IgD-negative memory B cell (primary cell): Measurements from ENCODE around the gene PPL. TPM values are rescaled to one million over a fixed set of nuclear protein-coding genes. Genes with fewer than 3 reads are reported as not detected.
A peak's percentile ranks its signal among the peaks of the same experiment; 100 is the strongest.

Source experiments
- H3K27ac Mint-ChIP-seq, 3 donors: one replicate each; pipeline ENCODE4 v1.8.0; 2020 to 2022; ENCODE audit warnings: mild to moderate bottlenecking in 3 of 3, mixed read lengths in 3 of 3, moderate library complexity in 1 of 3
- H3K27me3 Mint-ChIP-seq: one replicate; pipeline ENCODE4 v1.8.0; 2021; ENCODE audit warnings: mixed read lengths
- H3K36me3 Mint-ChIP-seq: one replicate; pipeline ENCODE4 v1.8.0; 2020; ENCODE audit warnings: mild to moderate bottlenecking, mixed read lengths
- H3K4me1 Mint-ChIP-seq, 3 donors: one replicate each; pipeline ENCODE4 v1.8.0; 2020 to 2022; ENCODE audit warnings: mixed read lengths in 3 of 3, mild to moderate bottlenecking in 1 of 3
- H3K4me3 Mint-ChIP-seq, 4 donors: one replicate each; pipeline ENCODE4 v1.8.0; 2020 to 2022; ENCODE audit warnings: mild to moderate bottlenecking in 4 of 4, mixed read lengths in 4 of 4, moderate library complexity in 3 of 4
- H3K9me3 Mint-ChIP-seq, 3 donors: one replicate each; pipeline ENCODE4 v1.8.0; 2020 to 2021; ENCODE audit warnings: mixed read lengths in 3 of 3, mild to moderate bottlenecking in 1 of 3
- polyA plus RNA-seq: library from polyadenylated mRNA; unstranded; fragments of 300-500 nt; fragmentation: Illumina TruSeq; gene quantifications from one replicate; pipeline ENCODE4 v1.2.3, GENCODE V29; 2021

Gene PPL
- polyA plus RNA-seq, 1 donor from 2014 or later: 0.55 TPM

- Mint-ChIP-seq H3K4me1 (peaks cover 3 to 10% (median 8%) of the 10 kb centered on the region in 3 donors), H3K9me3 (no peaks in the 10 kb centered on the region), H3K4me3 (no peak overlapping the region), H3K36me3 (peaks cover 1% of the 10 kb centered on the region), H3K27me3 (no peaks in the 10 kb centered on the region), H3K27ac (peak overlapping the region in 2 of 3 donors; percentile 35 to 74)
Observed at GRCh38 chr16:4837733-4838501, 99.0 kb downstream of the PPL start.

- Mint-ChIP-seq H3K4me1 (peaks cover 6 to 15% (median 12%) of the 10 kb centered on the region in 3 donors), H3K27me3 (no peaks in the 10 kb centered on the region), H3K36me3 (peaks cover 3% of the 10 kb centered on the region), H3K27ac (peak overlapping the region in 1 of 3 donors; percentile 10), H3K4me3 (no peak overlapping the region), H3K9me3 (no peaks in the 10 kb centered on the region)
Observed at GRCh38 chr16:4836727-4837126, 100.2 kb downstream of the PPL start.

- H3K27me3 Mint-ChIP-seq: no peaks in the 10 kb centered on the region
- H3K4me3 Mint-ChIP-seq: peak overlapping the region in 1 of 4 donors; percentile 45
- peaks cover 8% of the 10 kb centered on the region for H3K36me3 Mint-ChIP-seq
- H3K9me3 Mint-ChIP-seq: no peaks in the 10 kb centered on the region
- H3K27ac Mint-ChIP-seq: peak overlapping the region in 2 of 3 donors; percentile 13 to 66
- peaks cover 8 to 16% (median 15%) of the 10 kb centered on the region in 3 donors for H3K4me1 Mint-ChIP-seq
Observed at GRCh38 chr16:4833584-4833983, 103.4 kb downstream of the PPL start.

GRCh38 chr16:4832698-4833343 lies 104.1 kb downstream of the PPL start:
- Mint-ChIP-seq H3K36me3 (peaks cover 8% of the 10 kb centered on the region), H3K4me1 (peaks cover 8 to 16% (median 15%) of the 10 kb centered on the region in 3 donors), H3K9me3 (no peaks in the 10 kb centered on the region), H3K27ac (peak overlapping the region in 1 of 3 donors; percentile 66), H3K4me3 (no peak overlapping the region), H3K27me3 (no peaks in the 10 kb centered on the region)

Other genes with a start within 250 kb of the PPL start
- 74.0 TPM for gene NUDT16L1, start 243.6 kb downstream of the PPL start, polyA plus RNA-seq
- 5.3 TPM for gene ANKS3, start 202.9 kb downstream of the PPL start, polyA plus RNA-seq
- gene DNAAF8, start 202.6 kb downstream of the PPL start, polyA plus RNA-seq: 0.35 TPM
- gene ZNF500, start 170.0 kb downstream of the PPL start, polyA plus RNA-seq: 17.8 TPM
- gene SEPTIN12, start 148.8 kb downstream of the PPL start, polyA plus RNA-seq: not detected
- not detected for gene SMIM22, start 141.8 kb downstream of the PPL start, polyA plus RNA-seq
- 4.0 TPM for gene ROGDI, start 134.5 kb downstream of the PPL start, polyA plus RNA-seq
- gene GLYR1, start 89.9 kb downstream of the PPL start, polyA plus RNA-seq: 44.2 TPM
- gene UBN1, start 89.7 kb downstream of the PPL start, polyA plus RNA-seq: 15.9 TPM
- 0.03 TPM for gene SEC14L5, start 21.2 kb upstream of the PPL start, polyA plus RNA-seq
- gene NAGPA, start 96.8 kb upstream of the PPL start, polyA plus RNA-seq: 37.8 TPM
- gene C16orf89, start 128.8 kb upstream of the PPL start, polyA plus RNA-seq: not detected
- gene ALG1, start 134.7 kb upstream of the PPL start, polyA plus RNA-seq: 24.5 TPM
- gene EEF2KMT, start 160.6 kb upstream of the PPL start, polyA plus RNA-seq: 18.2 TPM